HEK293 (cell line): ENCODE data around the gene PIK3R6.

Experiments
- CTCF ChIP-seq: fragments of 450-650 bp; formaldehyde crosslinking; IDR thresholded peaks from 2 replicates; pipeline ENCODE4 v1.5.1; 2016; ENCODE audit warnings: missing biosample characterization, missing genetic modification characterization
- KLF8 ChIP-seq: fragments of 450-650 bp; formaldehyde crosslinking; IDR thresholded peaks from 2 replicates; pipeline ENCODE4 v1.5.1; 2016; ENCODE audit warnings: missing biosample characterization, missing genetic modification characterization
- SP2 ChIP-seq: fragments of 450-650 bp; formaldehyde crosslinking; IDR thresholded peaks from 2 replicates; pipeline ENCODE4 v1.5.1; 2016; ENCODE audit warnings: missing biosample characterization, missing genetic modification characterization
- ZNF239 ChIP-seq: fragments of 450-650 bp; formaldehyde crosslinking; IDR thresholded peaks from 2 replicates; pipeline ENCODE4 v1.5.1; 2016; ENCODE audit warnings: missing biosample characterization, missing genetic modification characterization
- ZNF274 ChIP-seq, 2 experiments: fragments of 200-500 bp in 1 of 2; fragments of 450-650 bp in 1 of 2; sonication (Bioruptor generic) in 1 of 2; formaldehyde crosslinking in 1 of 2; IDR thresholded peaks; 2 replicates each; pipeline versions ENCODE4 v1.5.1 to v1.6.1; 2014 to 2016; ENCODE audit warnings: borderline replicate concordance in 1 of 2, inconsistent platforms in 1 of 2, low read length in 1 of 2, missing biosample characterization in 1 of 2, missing genetic modification characterization in 1 of 2
- ZNF302 ChIP-seq: fragments of 450-650 bp; formaldehyde crosslinking; IDR thresholded peaks from 2 replicates; pipeline ENCODE4 v1.5.1; 2016; ENCODE audit warnings: missing biosample characterization, missing genetic modification characterization, low read depth
- ZNF362 ChIP-seq: fragments of 450-650 bp; formaldehyde crosslinking; IDR thresholded peaks from 2 replicates; pipeline ENCODE4 v1.5.1; 2016; ENCODE audit warnings: missing biosample characterization, missing genetic modification characterization
- ZNF404 ChIP-seq: fragments of 450-650 bp; formaldehyde crosslinking; IDR thresholded peaks from 2 replicates; pipeline ENCODE4 v1.5.1; 2017; ENCODE audit warnings: missing biosample characterization, missing genetic modification characterization
- ZNF529 ChIP-seq: fragments of 450-650 bp; formaldehyde crosslinking; IDR thresholded peaks from 2 replicates; pipeline ENCODE4 v1.5.1; 2017; ENCODE audit warnings: missing genetic modification characterization, missing biosample characterization; ENCODE audit not compliant: insufficient replicate concordance
- ZNF629 ChIP-seq: fragments of 450-650 bp; formaldehyde crosslinking; IDR thresholded peaks from 2 replicates; pipeline ENCODE4 v1.5.1; 2017; ENCODE audit warnings: missing biosample characterization, missing genetic modification characterization
- ZNF776 ChIP-seq: fragments of 450-650 bp; formaldehyde crosslinking; IDR thresholded peaks from 2 replicates; pipeline ENCODE4 v1.5.0; 2017; ENCODE audit warnings: missing biosample characterization, missing genetic modification characterization, borderline replicate concordance

DNA sequence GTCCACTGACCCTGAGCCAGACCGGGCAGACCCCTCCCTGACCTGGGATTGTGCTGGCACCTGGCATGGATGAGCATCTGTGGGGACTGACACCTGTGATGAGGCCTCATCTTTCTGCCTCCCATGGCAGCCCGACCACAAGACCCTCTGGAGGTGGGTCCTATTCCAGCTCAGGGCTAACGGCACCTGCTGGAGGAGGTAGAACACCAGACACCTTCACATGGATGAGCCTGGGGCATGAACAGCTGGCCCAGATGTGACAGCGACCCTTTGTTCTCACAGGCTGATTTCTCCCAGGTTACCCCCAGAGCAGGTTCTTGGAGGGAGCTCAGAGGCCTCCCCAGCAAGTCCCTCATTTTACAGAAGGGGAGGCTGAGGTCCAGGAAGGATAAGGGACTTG, 46.4 kb upstream of the PIK3R6 start:
- no peak for TF ChIP-seq CTCF (tag by site-specific recombination)
- no peak for TF ChIP-seq ZNF404 (tag by site-specific recombination)
- TF ChIP-seq ZNF529 (tag by site-specific recombination) = no peak
- TF ChIP-seq ZNF274 (IDR thresholded peaks at IDR 0.05; ENCODE audit: low read length) = no peak
- no peak for TF ChIP-seq ZNF274 (tag by site-specific recombination; IDR thresholded peaks at IDR 0.05; ENCODE audit: borderline replicate concordance)
- TF ChIP-seq KLF8 = no peak
- no peak for TF ChIP-seq ZNF239 (tag by site-specific recombination)
- no peak for TF ChIP-seq SP2 (tag by site-specific recombination)
- TF ChIP-seq ZNF629 (tag by site-specific recombination) = no peak
- no peak for TF ChIP-seq ZNF302 (tag by site-specific recombination)
- TF ChIP-seq ZNF362 = no peak
- TF ChIP-seq ZNF776 (tag by site-specific recombination) = no peak
